Epithelial cell of proximal tubule (primary cell): Measurements from ENCODE around the gene DLGAP4. TPM values are rescaled to one million over a fixed set of nuclear protein-coding genes. Genes with fewer than 3 reads are reported as not detected.

Source experiments
- DNase-seq: peaks from one replicate; pipeline ENCODE4 v3.0.0-alpha.2; 2011; ENCODE audit warnings: low read depth
- H3K4me3 ChIP-seq: 2 replicates; pipeline ENCODE4 v1.5.1; 2011; ENCODE audit warnings: low read depth, mild to moderate bottlenecking, low read length
- total RNA-seq: library from RNA; depleted of rRNA; stranded (reverse); fragments of >200 nt; gene quantifications from 2 replicates; pipeline ENCODE4 v1.2.3, GENCODE V29; 2015
- TF ChIP-seq, protein P1 (sequence below): conservative IDR thresholded peaks from 2 replicates; pipeline ENCODE4 v1.5.1; 2012; ENCODE audit warnings: low read depth, mild to moderate bottlenecking, low read length

The DLGAP4 gene
- total RNA-seq, 1 donor from 2014 or later, result 41.4 TPM

DNA sequence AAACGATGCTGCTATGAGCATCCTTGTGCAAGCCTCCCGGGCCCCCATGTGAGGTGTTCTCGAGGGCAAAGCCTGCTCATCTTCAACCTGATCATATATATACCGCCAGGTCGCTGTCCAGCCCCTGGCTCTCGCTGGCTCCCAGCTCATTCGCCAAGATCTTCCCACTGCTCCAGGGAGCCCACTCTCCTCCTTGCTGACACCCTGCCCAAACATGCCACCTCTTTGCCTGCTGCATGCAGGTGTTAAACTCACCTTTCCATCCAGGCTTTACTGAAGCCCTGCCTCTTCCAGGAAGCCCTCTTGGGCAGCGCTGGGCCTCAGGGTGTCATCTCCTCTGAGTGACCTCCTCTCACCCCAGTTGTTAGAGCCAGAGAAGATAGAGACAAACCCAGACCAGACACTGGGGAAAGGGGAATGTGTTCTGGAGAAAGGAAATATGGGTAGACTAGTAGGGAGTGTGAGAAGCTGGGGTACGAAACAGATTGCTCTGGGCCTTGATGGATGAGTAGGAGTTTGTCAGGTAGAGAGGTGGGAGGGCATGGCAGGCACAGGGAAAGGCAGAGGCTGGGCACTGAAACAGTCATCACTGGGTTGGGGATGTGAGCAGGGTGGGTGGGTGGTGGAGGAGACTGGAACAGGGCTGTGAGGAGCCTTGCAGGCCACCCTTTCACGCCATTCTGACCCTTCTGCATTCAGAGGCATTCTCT lies 1.2 kb upstream of the DLGAP4 start:
- no peak for DNase-seq
- no peak overlapping the region for H3K4me3 ChIP-seq
- TF ChIP-seq, protein P1, sequence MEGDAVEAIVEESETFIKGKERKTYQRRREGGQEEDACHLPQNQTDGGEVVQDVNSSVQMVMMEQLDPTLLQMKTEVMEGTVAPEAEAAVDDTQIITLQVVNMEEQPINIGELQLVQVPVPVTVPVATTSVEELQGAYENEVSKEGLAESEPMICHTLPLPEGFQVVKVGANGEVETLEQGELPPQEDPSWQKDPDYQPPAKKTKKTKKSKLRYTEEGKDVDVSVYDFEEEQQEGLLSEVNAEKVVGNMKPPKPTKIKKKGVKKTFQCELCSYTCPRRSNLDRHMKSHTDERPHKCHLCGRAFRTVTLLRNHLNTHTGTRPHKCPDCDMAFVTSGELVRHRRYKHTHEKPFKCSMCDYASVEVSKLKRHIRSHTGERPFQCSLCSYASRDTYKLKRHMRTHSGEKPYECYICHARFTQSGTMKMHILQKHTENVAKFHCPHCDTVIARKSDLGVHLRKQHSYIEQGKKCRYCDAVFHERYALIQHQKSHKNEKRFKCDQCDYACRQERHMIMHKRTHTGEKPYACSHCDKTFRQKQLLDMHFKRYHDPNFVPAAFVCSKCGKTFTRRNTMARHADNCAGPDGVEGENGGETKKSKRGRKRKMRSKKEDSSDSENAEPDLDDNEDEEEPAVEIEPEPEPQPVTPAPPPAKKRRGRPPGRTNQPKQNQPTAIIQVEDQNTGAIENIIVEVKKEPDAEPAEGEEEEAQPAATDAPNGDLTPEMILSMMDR, result no peak

GRCh38 chr20:36306553-36307411 lies 643 bp downstream of the DLGAP4 start:
- no peak overlapping the region for H3K4me3 ChIP-seq
- no peak for DNase-seq
- TF ChIP-seq, protein P1, result no peak

DNA sequence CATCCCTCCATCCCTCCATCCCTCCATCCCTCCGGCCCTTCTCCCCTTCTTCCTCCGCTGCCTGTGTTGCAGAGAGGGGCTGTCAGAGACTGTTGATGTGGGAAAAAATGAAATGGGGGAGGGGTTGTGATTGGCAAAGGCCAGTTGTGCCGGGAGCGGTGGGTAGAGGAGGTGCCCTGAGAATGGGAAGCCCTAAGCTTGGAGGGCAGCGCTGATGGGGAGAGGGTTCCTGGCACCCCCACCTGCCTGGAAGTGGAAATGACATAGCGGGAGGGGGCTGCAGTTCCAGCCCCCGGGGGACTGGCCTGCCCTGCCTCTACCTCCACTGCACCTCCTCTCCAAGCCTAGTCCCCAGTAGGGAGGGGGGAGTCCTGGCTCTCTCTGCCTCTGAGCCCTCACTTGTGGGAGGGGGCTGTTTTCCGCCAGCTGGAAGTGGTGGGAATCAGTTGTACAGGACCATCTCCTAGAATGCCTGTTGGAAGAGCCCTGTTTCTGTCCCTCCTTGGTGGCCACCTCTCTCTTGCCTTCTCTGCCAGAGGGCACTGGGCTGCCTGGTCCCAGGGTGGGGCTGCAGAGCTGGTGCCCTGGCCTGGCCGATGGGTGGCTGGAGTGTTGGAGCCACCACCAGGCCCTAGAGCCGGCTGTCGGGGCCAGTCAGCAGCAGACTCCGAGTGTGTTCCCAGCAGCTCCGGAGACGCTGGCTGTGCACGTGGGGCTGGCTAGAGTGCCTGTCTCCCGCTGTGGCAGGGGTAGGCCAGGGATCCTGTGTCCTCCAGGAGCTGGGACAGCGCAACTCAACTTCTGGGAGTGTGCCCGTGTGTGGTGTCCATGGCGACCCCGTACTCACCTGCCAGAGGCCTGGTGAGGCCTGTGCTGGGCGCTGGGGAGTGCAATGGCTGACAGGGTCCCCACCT lies 1.5 kb downstream of the DLGAP4 start:
- no peak for DNase-seq
- H3K4me3 ChIP-seq, result no peak overlapping the region

DNA sequence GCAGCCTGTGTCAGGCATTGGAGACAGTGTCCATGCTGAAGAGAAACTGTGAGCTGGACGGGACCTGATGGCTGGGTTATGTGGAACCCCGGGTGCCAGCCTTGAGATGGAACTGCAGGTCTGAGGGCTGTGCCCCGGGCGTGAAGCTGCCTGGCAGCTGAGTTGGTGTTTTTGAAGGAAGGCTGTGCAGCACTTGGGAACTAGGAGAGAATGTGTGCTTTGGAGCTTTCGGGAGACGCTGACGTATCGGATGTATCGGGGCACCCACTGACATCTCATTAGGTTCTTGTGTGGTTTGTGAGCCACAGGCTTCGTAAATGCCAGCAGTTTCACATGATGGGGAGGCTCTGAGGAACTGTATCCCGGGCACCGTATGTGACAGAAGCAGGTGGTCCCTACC lies 2.2 kb downstream of the DLGAP4 start:
- no peak overlapping the region for H3K4me3 ChIP-seq
- no peak for DNase-seq
- TF ChIP-seq, protein P1, result no peak

More for the DNA sequence above, 1.5 kb downstream of the DLGAP4 start:
- TF ChIP-seq, protein P1, result no peak

DNA sequence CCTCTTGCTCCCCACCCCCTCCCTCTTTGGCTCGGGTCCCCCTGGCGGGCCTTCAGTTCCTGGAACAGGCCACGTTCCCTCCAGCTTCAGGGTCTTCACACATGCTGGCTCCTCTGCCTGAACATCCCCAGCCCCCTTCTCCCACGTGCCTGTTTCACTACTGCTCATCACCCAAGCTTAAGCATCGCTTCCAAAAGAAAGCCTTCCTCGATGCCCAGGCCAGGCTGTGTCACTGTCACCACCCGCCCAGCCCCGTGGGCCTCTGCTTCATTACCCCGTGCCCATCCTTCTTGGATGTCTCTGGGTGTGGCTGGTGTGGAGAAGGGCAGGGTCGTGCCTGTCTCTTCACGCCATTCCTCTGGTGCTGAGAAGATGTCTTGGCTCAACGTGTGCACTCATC lies 2.8 kb downstream of the DLGAP4 start:
- no peak overlapping the region for H3K4me3 ChIP-seq
- no peak for DNase-seq
- TF ChIP-seq, protein P1, result no peak

DNA sequence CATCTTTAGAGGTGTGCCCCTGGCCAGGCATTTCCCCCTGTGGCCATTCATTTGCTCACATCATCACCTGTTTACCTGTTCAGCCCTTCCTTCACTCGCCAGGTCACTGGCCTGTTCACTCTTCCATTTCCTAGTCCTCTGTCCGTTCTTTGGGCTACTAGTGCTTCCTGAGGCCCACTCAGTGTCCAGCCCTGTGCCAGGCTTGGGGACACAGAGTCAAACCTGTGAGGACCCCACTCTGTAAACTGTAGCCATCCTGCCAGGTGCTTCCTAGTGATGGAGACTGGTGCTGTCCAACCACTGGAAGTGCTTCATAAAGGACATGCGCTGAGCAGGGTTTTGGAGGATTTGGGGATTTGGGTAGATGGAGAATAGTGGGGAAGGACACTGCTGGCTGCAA lies 3.5 kb downstream of the DLGAP4 start:
- DNase-seq, result no peak
- no peak overlapping the region for H3K4me3 ChIP-seq

More for the DNA sequence above, 3.5 kb downstream of the DLGAP4 start:
- TF ChIP-seq, protein P1, result no peak
